Measurements from ENCODE around the gene MADD. TPM values are rescaled to one million over a fixed set of nuclear protein-coding genes. Genes with fewer than 3 reads are reported as not detected.
"Not testable (repeated sequence)": the region's sequence is repeated elsewhere in the genome, so short reads cannot be mapped to it uniquely, and the experiment has no call there.

The MADD gene
- total RNA-seq, 5 donors from 2014 or later (not counting 1 experiment from before 2014, with no cell fraction given), result 116 to 189 (median 124) TPM

DNA sequence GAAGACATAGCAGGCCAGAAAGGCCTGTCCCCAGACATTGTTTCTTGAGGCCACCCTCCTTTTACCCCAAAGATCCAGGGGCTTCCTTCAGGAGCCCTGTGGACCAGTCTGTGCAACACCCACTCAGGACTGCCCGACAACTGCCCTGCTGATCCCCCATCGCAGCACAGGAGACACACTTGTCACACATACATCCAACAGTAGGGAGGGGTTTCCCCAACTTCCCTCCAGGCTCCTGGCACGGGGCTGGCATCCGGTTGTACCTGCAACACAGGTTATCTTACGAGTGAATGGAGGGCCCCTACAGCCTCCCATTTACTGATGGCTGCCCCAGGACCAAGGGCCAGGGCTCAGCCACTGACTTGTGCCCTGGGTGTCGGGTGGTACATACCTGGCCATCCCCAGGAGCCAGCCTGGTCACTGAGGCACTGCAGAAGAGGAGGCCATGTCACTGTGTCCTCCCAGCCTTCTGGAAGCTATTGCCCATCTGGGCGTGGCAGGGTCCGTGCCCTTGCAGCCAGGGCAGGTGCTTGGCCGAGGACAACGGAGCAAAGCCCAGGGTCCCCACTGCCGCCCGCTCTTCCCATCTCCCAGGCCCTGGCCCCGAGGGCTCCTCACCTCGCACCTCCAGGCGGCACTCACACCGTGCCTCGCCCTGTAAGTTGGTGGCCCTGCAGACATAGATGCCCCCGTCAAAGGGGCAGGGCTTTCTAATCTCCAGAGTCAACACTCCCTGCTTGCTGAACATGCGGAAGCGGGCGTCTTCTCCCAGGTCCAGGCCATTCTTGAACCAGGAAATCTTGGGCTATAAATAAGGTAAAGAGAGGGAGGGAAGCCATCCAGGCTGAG, 61.7 kb downstream of the MADD start:
- WGBS (ENCODE audit: insufficient coverage), result 90% methylated on average over 18 of the region's 21 CpGs
- Mint-ChIP-seq H3K27ac (no peak overlapping the region), H3K4me1 (no peaks in the 10 kb centered on the region), H3K9me3 (no peaks in the 10 kb centered on the region), H3K4me3 (no peak overlapping the region), H3K36me3 (peaks cover 15% of the 10 kb centered on the region), H3K27me3 (no peaks in the 10 kb centered on the region)
- DNase-seq (no peak), ATAC-seq (replicated peaks in 1 of 4) (no peak)
- peaks cover 5 to 24% of the 10 kb centered on the region in 2 donors for H3K36me3 ChIP-seq (ENCODE audit: control insufficient read depth in 2 of 2, extremely low read depth in 1 of 2, insufficient read depth in 1 of 2, low read length in 1 of 2)
- H3K27me3 ChIP-seq (replicated peaks in 1 of 2; ENCODE audit: control insufficient read depth in 2 of 2, extremely low read depth in 1 of 2, insufficient read depth in 2 of 2, low read length in 1 of 2), result no peaks in the 10 kb centered on the region
- POLR2A ChIA-PET, result no interaction called here
- H3K4me1 ChIP-seq (ENCODE audit: control insufficient read depth in 1 of 2, extremely low read depth in 1 of 2, insufficient read depth in 2 of 2, low read length in 2 of 2), result no peaks in the 10 kb centered on the region
- H3K9me3 ChIP-seq, result no peaks in the 10 kb centered on the region
- CTCF ChIA-PET, result interaction anchor here in 1 of 2 donors (0.7 kb wide), 1 partner anchor 15 kb away, joined by 4 read pairs; no protein-coding TSS in a partner anchor
- H3K4me3 ChIP-seq (ENCODE audit: control insufficient read depth in 1 of 2, extremely low read depth in 1 of 2, low read length in 1 of 2), result no peak overlapping the region
- H3K27ac ChIP-seq (ENCODE audit: low read length), result no peak overlapping the region

DNA sequence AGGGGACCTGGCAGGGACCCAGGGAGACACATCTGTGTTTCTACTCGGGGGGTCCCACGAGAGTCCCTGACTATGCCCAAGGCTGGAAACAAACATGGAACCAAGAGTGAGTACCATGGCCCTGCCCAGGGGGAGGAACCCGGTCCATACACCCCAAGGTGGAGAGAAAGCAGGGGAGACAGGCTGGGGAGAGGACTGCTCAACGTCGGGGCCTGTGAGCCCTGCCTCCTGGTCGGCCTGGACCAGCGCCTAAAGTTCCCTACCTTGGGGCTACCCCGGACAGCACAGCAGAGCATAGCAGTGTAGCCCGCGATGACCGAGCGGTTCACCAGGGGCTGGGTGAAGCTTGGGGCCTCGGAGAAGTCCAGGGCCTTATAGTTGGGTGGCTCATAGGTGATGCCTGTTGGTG, 62.4 kb downstream of the MADD start:
- Mint-ChIP-seq H3K36me3 (peaks cover 13% of the 10 kb centered on the region), H3K27me3 (no peaks in the 10 kb centered on the region), H3K4me1 (no peaks in the 10 kb centered on the region), H3K4me3 (no peak overlapping the region), H3K9me3 (no peaks in the 10 kb centered on the region), H3K27ac (no peak overlapping the region)
- Histone ChIP-seq H3K36me3 (ENCODE audit: control insufficient read depth in 2 of 2, extremely low read depth in 1 of 2, insufficient read depth in 1 of 2, low read length in 1 of 2) (peaks cover 3 to 17% of the 10 kb centered on the region in 2 donors), H3K27me3 (replicated peaks in 1 of 2; ENCODE audit: control insufficient read depth in 2 of 2, extremely low read depth in 1 of 2, insufficient read depth in 2 of 2, low read length in 1 of 2) (peaks cover 0 to 1% of the 10 kb centered on the region in 2 experiments), H3K4me3 (ENCODE audit: control insufficient read depth in 1 of 2, extremely low read depth in 1 of 2, low read length in 1 of 2) (no peak overlapping the region), H3K4me1 (ENCODE audit: control insufficient read depth in 1 of 2, extremely low read depth in 1 of 2, insufficient read depth in 2 of 2, low read length in 2 of 2) (no peaks in the 10 kb centered on the region), H3K27ac (ENCODE audit: low read length) (no peak overlapping the region), H3K9me3 (no peaks in the 10 kb centered on the region)
- CTCF ChIA-PET, result no interaction called here
- WGBS (ENCODE audit: insufficient coverage), result 92% methylated on average over 5 of the region's 13 CpGs
- POLR2A ChIA-PET, result no interaction called here
- DNase-seq, result no peak
- no peak for ATAC-seq (replicated peaks in 1 of 4)

DNA sequence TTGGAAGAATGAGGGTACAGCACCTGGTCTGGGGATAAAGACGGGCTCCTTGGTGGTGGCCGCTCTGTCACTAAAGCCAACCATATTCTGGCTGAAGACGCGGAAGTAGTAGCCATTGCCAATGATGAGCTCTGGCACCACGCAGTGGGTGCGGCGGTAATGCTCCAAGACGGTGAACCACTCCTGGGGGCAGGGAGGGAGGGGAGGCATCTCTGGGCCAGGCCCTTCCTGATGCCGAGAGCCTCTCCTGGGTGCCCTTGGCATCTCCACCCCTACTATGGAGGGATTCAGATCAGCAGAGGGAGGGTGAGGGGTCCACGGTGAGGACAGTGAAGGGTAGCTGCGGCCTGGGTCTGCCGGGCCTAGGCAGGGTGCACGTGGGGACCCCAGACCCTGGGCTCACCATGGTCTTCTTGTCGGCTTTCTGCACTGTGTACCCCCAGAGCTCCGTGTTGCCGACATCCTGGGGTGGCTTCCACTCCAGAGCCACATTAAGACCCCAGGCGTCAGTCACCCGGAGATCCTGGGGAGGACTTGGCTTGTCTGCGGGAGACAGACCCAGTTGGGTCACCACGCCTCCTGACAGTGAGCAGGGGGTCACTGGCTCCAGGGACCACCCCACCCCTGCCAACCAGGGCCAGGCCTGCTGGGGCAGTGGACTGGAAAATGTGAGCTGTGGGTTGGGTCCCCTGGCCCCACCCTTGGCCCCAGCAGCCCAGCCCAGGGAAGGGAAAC, 63.0 kb downstream of the MADD start:
- no peaks in the 10 kb centered on the region for H3K4me1 ChIP-seq (ENCODE audit: control insufficient read depth in 1 of 2, extremely low read depth in 1 of 2, insufficient read depth in 2 of 2, low read length in 2 of 2)
- H3K27ac Mint-ChIP-seq, result no peak overlapping the region
- H3K4me3 Mint-ChIP-seq, result no peak overlapping the region
- 93% methylated on average over 12 of the region's 20 CpGs for WGBS (ENCODE audit: insufficient coverage)
- POLR2A ChIA-PET, result interaction anchor here in 1 of 2 donors (0.8 kb wide), 1 partner anchor 12 kb away, joined by 3 read pairs; no protein-coding TSS in a partner anchor
- H3K36me3 ChIP-seq (ENCODE audit: control insufficient read depth in 2 of 2, extremely low read depth in 1 of 2, insufficient read depth in 1 of 2, low read length in 1 of 2), result peaks cover 0 to 12% of the 10 kb centered on the region in 2 donors
- CTCF ChIA-PET, result no interaction called here
- ATAC-seq (replicated peaks in 1 of 4) (no peak), DNase-seq (no peak)
- H3K9me3 Mint-ChIP-seq, result no peaks in the 10 kb centered on the region
- no peak overlapping the region for H3K27ac ChIP-seq (ENCODE audit: low read length)
- H3K4me1 Mint-ChIP-seq, result no peaks in the 10 kb centered on the region
- H3K4me3 ChIP-seq (ENCODE audit: control insufficient read depth in 1 of 2, extremely low read depth in 1 of 2, low read length in 1 of 2), result no peak overlapping the region
- H3K27me3 Mint-ChIP-seq, result no peaks in the 10 kb centered on the region
- H3K27me3 ChIP-seq (replicated peaks in 1 of 2; ENCODE audit: control insufficient read depth in 2 of 2, extremely low read depth in 1 of 2, insufficient read depth in 2 of 2, low read length in 1 of 2), result peaks cover 0 to 3% of the 10 kb centered on the region in 2 experiments
- no peaks in the 10 kb centered on the region for H3K9me3 ChIP-seq
- peaks cover 13% of the 10 kb centered on the region for H3K36me3 Mint-ChIP-seq

DNA sequence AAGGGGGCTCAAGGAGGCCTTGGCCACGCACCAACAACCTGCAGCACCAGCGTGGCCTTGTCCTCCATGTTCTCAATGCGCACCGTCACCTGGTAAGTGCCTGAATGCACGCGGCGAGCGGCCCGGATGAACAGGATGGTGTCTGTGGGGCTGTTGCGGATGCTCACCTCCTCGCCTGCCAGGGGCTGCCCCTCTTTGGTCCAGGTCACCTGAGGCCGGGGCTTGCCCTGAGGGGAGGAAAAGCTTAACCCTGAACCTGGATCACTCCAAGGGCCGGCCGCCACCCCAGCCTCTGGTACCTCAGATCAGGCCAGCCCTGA, 63.6 kb downstream of the MADD start:
- WGBS (ENCODE audit: insufficient coverage), result 94% methylated on average over 11 of the region's 14 CpGs
- CTCF ChIA-PET, result no interaction called here
- Histone ChIP-seq H3K4me1 (ENCODE audit: control insufficient read depth in 1 of 2, extremely low read depth in 1 of 2, insufficient read depth in 2 of 2, low read length in 2 of 2) (no peaks in the 10 kb centered on the region), H3K4me3 (ENCODE audit: control insufficient read depth in 1 of 2, extremely low read depth in 1 of 2, low read length in 1 of 2) (no peak overlapping the region), H3K27ac (ENCODE audit: low read length) (no peak overlapping the region), H3K27me3 (replicated peaks in 1 of 2; ENCODE audit: control insufficient read depth in 2 of 2, extremely low read depth in 1 of 2, insufficient read depth in 2 of 2, low read length in 1 of 2) (peaks cover 0 to 3% of the 10 kb centered on the region in 2 experiments), H3K9me3 (no peaks in the 10 kb centered on the region), H3K36me3 (ENCODE audit: control insufficient read depth in 2 of 2, extremely low read depth in 1 of 2, insufficient read depth in 1 of 2, low read length in 1 of 2) (peaks cover 0 to 9% of the 10 kb centered on the region in 2 donors)
- Mint-ChIP-seq H3K27me3 (no peaks in the 10 kb centered on the region), H3K4me3 (no peak overlapping the region), H3K27ac (no peak overlapping the region), H3K36me3 (peaks cover 12% of the 10 kb centered on the region), H3K4me1 (no peaks in the 10 kb centered on the region), H3K9me3 (no peaks in the 10 kb centered on the region)
- POLR2A ChIA-PET, result interaction anchor here in 1 of 2 donors (0.8 kb wide), 1 partner anchor 12 kb away, joined by 3 read pairs; no protein-coding TSS in a partner anchor
- ATAC-seq (replicated peaks in 1 of 4) (no peak), DNase-seq (no peak)

DNA sequence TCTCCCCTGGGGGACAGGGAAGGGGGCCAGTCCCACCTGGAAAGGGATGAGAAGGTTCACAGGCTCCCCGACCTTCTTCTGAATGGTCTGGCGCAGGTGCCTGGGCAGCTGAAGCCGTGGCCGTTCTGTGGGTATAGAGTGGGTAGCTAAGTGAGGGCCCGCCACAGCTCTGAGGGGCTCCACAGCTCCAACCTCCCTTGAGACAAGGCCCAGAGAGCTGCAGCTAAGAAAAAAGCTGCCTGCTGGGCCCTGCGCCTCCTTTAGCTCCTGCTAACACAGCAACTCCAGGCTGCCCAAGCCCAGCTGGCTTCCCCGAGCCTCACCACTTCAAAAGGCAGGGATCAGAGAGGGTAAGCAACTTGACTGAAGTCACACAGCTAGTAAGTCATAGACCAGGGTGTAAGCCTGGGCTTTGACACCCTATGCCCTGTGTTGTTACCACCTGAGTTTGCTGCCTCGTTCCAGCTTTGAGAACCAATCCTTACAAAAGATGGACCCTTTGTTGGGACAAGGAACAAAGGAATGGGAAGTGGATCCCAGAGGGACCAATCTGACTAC, 64.0 kb downstream of the MADD start:
- WGBS (ENCODE audit: insufficient coverage), result 58% methylated on average over 2 of the region's 8 CpGs
- Mint-ChIP-seq H3K4me1 (no peaks in the 10 kb centered on the region), H3K9me3 (no peaks in the 10 kb centered on the region), H3K27me3 (no peaks in the 10 kb centered on the region), H3K4me3 (no peak overlapping the region), H3K36me3 (peaks cover 8% of the 10 kb centered on the region), H3K27ac (no peak overlapping the region)
- no peaks in the 10 kb centered on the region for H3K4me1 ChIP-seq (ENCODE audit: control insufficient read depth in 1 of 2, extremely low read depth in 1 of 2, insufficient read depth in 2 of 2, low read length in 2 of 2)
- CTCF ChIA-PET, result no interaction called here
- ATAC-seq (replicated peaks in 1 of 4) (no peak), DNase-seq (no peak)
- no peaks in the 10 kb centered on the region for H3K9me3 ChIP-seq
- H3K27ac ChIP-seq (ENCODE audit: low read length), result no peak overlapping the region
- no peak overlapping the region for H3K4me3 ChIP-seq (ENCODE audit: control insufficient read depth in 1 of 2, extremely low read depth in 1 of 2, low read length in 1 of 2)
- peaks cover 0 to 4% of the 10 kb centered on the region in 2 donors for H3K36me3 ChIP-seq (ENCODE audit: control insufficient read depth in 2 of 2, extremely low read depth in 1 of 2, insufficient read depth in 1 of 2, low read length in 1 of 2)
- POLR2A ChIA-PET, result interaction anchor here in 1 of 2 donors (0.8 kb wide), 1 partner anchor 13 kb away, joined by 3 read pairs; no protein-coding TSS in a partner anchor
- peaks cover 0 to 3% of the 10 kb centered on the region in 2 experiments for H3K27me3 ChIP-seq (replicated peaks in 1 of 2; ENCODE audit: control insufficient read depth in 2 of 2, extremely low read depth in 1 of 2, insufficient read depth in 2 of 2, low read length in 1 of 2)

DNA sequence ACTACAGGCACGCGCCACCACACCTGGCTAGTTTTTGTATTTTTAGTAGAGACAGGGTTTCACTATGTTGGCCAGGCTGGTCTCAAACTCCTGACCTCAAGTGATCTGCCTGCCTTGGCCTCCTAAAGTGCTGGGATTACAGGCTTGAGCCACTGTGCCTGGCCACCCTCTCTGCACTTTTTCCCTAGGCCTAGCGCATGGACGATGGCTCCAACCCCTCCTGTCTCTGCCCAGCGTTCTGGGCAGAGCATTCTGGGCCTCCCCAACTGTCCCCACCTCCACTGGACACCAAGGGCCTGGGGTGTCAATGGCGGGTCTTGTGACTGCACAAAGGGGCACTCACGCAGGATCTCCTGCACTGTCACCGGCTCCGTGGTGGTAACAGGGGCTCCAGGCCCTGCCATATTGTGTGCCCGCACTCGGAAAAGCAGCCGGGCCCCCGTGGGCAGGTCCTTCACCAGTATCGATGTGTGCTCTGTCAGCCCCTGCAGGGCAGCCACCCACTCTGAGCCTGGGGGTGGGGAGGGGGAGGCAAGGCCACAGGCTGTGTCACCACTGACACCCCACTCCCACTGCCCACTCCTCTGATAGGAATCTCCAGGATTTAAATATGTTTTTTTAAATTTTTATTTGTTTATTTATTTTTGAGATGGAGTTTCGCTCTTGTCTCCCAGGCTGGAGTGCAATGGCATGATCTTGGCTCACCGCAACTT, 64.9 kb downstream of the MADD start:
- H3K36me3 Mint-ChIP-seq; H3K9me3 Mint-ChIP-seq; H3K36me3 ChIP-seq (ENCODE audit: control insufficient read depth in 2 of 2, extremely low read depth in 1 of 2, insufficient read depth in 1 of 2, low read length in 1 of 2); H3K27ac ChIP-seq (ENCODE audit: low read length); H3K27ac Mint-ChIP-seq; H3K27me3 Mint-ChIP-seq; CTCF ChIA-PET; DNase-seq; H3K4me3 Mint-ChIP-seq; H3K27me3 ChIP-seq (replicated peaks in 1 of 2; ENCODE audit: control insufficient read depth in 2 of 2, extremely low read depth in 1 of 2, insufficient read depth in 2 of 2, low read length in 1 of 2); H3K4me1 ChIP-seq (ENCODE audit: control insufficient read depth in 1 of 2, extremely low read depth in 1 of 2, insufficient read depth in 2 of 2, low read length in 2 of 2); H3K4me1 Mint-ChIP-seq; POLR2A ChIA-PET; ATAC-seq (replicated peaks in 1 of 4); H3K4me3 ChIP-seq (ENCODE audit: control insufficient read depth in 1 of 2, extremely low read depth in 1 of 2, low read length in 1 of 2); H3K9me3 ChIP-seq: not testable (repeated sequence)
- WGBS (ENCODE audit: insufficient coverage), result 94% methylated on average over 5 of the region's 16 CpGs

Measured in T-cell (primary cell).